Fibroblast of lung (primary cell): Measurements from ENCODE around the gene PPM1D. TPM values are rescaled to one million over a fixed set of nuclear protein-coding genes. Genes with fewer than 3 reads are reported as not detected.
"Not testable (repeated sequence)": the region's sequence is repeated elsewhere in the genome, so short reads cannot be mapped to it uniquely, and the experiment has no call there.

Experiments used
- DNase-seq, 2 donors: peaks; one replicate each; pipeline versions ENCODE4 v3.0.0 to v3.0.0-alpha.2; 2010; ENCODE audit warnings: low read depth in 2 of 2
- H2AFZ ChIP-seq: 2 replicates; pipeline ENCODE4 v1.5.1; 2012; ENCODE audit warnings: low read length, control low read depth, inconsistent platforms
- H3K27ac ChIP-seq: 2 replicates; pipeline ENCODE4 v1.5.1; 2011; ENCODE audit warnings: low read length, control low read depth; ENCODE audit not compliant: insufficient read depth
- H3K27me3 ChIP-seq: 2 replicates; pipeline ENCODE4 v1.5.1; 2011; ENCODE audit warnings: mild to moderate bottlenecking, low read length; ENCODE audit not compliant: control insufficient read depth, insufficient read depth
- H3K36me3 ChIP-seq: 2 replicates; pipeline ENCODE4 v1.5.1; 2011; ENCODE audit warnings: low read length; ENCODE audit not compliant: control insufficient read depth, insufficient read depth
- H3K4me1 ChIP-seq: 2 replicates; pipeline ENCODE4 v1.5.1; 2011; ENCODE audit warnings: low read length; ENCODE audit not compliant: control insufficient read depth, insufficient read depth; ENCODE audit errors: extremely low read depth
- H3K4me2 ChIP-seq: 2 replicates; pipeline ENCODE4 v1.5.1; 2011; ENCODE audit warnings: low read length, control low read depth; ENCODE audit not compliant: insufficient read depth; ENCODE audit errors: extremely low read depth
- H3K4me3 ChIP-seq, 4 experiments: fragments of 200-600 bp in 1 of 4; sonication (generic) in 1 of 4; replicated peaks in 1 of 4; 2 replicates each; pipeline ENCODE4 v1.5.1; 2011 to 2016; ENCODE audit warnings: low read length in 4 of 4, low read depth in 3 of 4, mild to moderate bottlenecking in 3 of 4, control low read depth in 2 of 4, inconsistent platforms in 1 of 4, mixed read lengths in 1 of 4; ENCODE audit not compliant: insufficient read depth in 1 of 4; ENCODE audit errors: control extremely low read depth in 1 of 4
- H3K79me2 ChIP-seq: 2 replicates; pipeline ENCODE4 v1.5.1; 2012; ENCODE audit warnings: mild to moderate bottlenecking, low read length, inconsistent platforms; ENCODE audit not compliant: control insufficient read depth, insufficient read depth
- H3K9ac ChIP-seq: 2 replicates; pipeline ENCODE4 v1.5.1; 2011; ENCODE audit warnings: mild to moderate bottlenecking, low read length, control low read depth; ENCODE audit not compliant: insufficient read depth
- H3K9me3 ChIP-seq: 2 replicates; pipeline ENCODE4 v1.5.1; 2012; ENCODE audit warnings: low read depth, low read length; ENCODE audit not compliant: control insufficient read depth, insufficient read depth
- H4K20me1 ChIP-seq: 2 replicates; pipeline ENCODE4 v1.5.1; 2011; ENCODE audit warnings: low read length; ENCODE audit not compliant: control insufficient read depth, insufficient read depth; ENCODE audit errors: extremely low read depth
- EZH2 ChIP-seq: IDR thresholded peaks from 2 replicates; pipeline ENCODE4 v1.5.1; 2012; ENCODE audit warnings: low read length, control low read depth, mild to moderate bottlenecking; ENCODE audit errors: missing control alignments
- polyA plus RNA-seq, 2 donors: library from polyadenylated mRNA; depleted of rRNA in 1 of 2; stranded (reverse) in 1 of 2; unstranded in 1 of 2; fragments of >200 nt; gene quantifications; 2 replicates each; pipeline ENCODE4 v1.2.1, GENCODE V29; 2011 to 2012; ENCODE audit warnings: missing spikeins in 1 of 2
- total RNA-seq: library from RNA; depleted of rRNA; stranded (reverse); fragments of >200 nt; gene quantifications from 2 replicates; pipeline ENCODE4 v1.2.1, GENCODE V29; 2014
- TF ChIP-seq, protein P1 (sequence below), 2 donors: IDR thresholded peaks in 1 of 2; conservative IDR thresholded peaks in 1 of 2; 1 replicate in 1 of 2; 2 replicates in 1 of 2; pipeline ENCODE4 v1.5.1; 2011 to 2012; ENCODE audit warnings: low read length in 2 of 2, control low read depth in 1 of 2, inconsistent platforms in 1 of 2, low read depth in 1 of 2, mild to moderate bottlenecking in 1 of 2

Gene PPM1D
- total and polyA plus RNA-seq, 2 donors (not counting 1 experiment from before 2014, with no cell fraction given), result 6.8 to 12.4 TPM

GRCh38 chr17:60601447-60602384 is 1.7 kb downstream of the PPM1D start:
- H3K79me2 ChIP-seq, result peaks cover 63% of the 10 kb centered on the region
- H3K27me3 ChIP-seq, result no peaks in the 10 kb centered on the region
- no peaks in the 10 kb centered on the region for H3K9me3 ChIP-seq
- H3K27ac ChIP-seq, result peak overlapping the region; percentile 86
- peak overlapping the region; percentile 34 for H3K9ac ChIP-seq
- no peaks in the 10 kb centered on the region for H3K4me1 ChIP-seq
- DNase-seq, result peak; percentile 68 to 91
- H2AFZ ChIP-seq, result peak overlapping the region; percentile 40
- peak overlapping the region; percentile 62 to 96 (median 88) for H3K4me3 ChIP-seq
- H3K36me3 ChIP-seq, result no peaks in the 10 kb centered on the region
- TF ChIP-seq, protein P1, sequence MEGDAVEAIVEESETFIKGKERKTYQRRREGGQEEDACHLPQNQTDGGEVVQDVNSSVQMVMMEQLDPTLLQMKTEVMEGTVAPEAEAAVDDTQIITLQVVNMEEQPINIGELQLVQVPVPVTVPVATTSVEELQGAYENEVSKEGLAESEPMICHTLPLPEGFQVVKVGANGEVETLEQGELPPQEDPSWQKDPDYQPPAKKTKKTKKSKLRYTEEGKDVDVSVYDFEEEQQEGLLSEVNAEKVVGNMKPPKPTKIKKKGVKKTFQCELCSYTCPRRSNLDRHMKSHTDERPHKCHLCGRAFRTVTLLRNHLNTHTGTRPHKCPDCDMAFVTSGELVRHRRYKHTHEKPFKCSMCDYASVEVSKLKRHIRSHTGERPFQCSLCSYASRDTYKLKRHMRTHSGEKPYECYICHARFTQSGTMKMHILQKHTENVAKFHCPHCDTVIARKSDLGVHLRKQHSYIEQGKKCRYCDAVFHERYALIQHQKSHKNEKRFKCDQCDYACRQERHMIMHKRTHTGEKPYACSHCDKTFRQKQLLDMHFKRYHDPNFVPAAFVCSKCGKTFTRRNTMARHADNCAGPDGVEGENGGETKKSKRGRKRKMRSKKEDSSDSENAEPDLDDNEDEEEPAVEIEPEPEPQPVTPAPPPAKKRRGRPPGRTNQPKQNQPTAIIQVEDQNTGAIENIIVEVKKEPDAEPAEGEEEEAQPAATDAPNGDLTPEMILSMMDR (conservative IDR thresholded peaks at IDR 0.05 in 1 of 2, IDR thresholded peaks at IDR 0.05 in 1 of 2; ENCODE audit: low read depth in 1 of 2, low read length in 2 of 2), result no peak
- no peak for TF ChIP-seq EZH2
- peak overlapping the region; percentile 68 for H3K4me2 ChIP-seq
- no peaks in the 10 kb centered on the region for H4K20me1 ChIP-seq

DNA sequence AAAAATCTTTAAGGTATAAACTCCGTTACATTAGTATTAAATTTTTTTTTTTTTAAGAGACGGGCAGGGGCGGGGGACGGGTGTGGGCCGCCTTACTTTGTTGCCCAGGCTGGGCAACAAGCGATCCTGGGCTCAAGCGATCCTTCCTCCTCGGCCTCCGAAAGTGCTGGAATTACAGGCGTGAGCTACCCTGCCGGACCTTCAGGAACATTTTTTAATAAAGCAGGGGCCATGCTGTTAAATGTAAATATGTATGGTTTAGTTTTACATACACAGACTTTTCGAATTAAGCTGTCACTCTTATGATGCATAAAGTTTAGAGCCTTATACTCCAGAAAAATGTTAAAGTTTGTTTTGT is 2.4 kb downstream of the PPM1D start:
- H3K9me3 ChIP-seq, result no peaks in the 10 kb centered on the region
- peak overlapping the region; percentile 34 for H3K9ac ChIP-seq
- no peaks in the 10 kb centered on the region for H3K4me1 ChIP-seq
- TF ChIP-seq EZH2, result no peak
- TF ChIP-seq, protein P1 (conservative IDR thresholded peaks at IDR 0.05 in 1 of 2, IDR thresholded peaks at IDR 0.05 in 1 of 2; ENCODE audit: low read depth in 1 of 2, low read length in 2 of 2), result no peak
- no peak overlapping the region for H2AFZ ChIP-seq
- peak overlapping the region; percentile 80 for H3K4me2 ChIP-seq
- no peaks in the 10 kb centered on the region for H4K20me1 ChIP-seq
- no peaks in the 10 kb centered on the region for H3K27me3 ChIP-seq
- H3K4me3 ChIP-seq, result peak overlapping the region; percentile 62 to 96 (median 88)
- DNase-seq, result no peak
- no peaks in the 10 kb centered on the region for H3K36me3 ChIP-seq
- H3K27ac ChIP-seq, result peak overlapping the region; percentile 47
- H3K79me2 ChIP-seq, result peaks cover 69% of the 10 kb centered on the region

GRCh38 chr17:60602871-60603270 is 2.9 kb downstream of the PPM1D start:
- Histone ChIP-seq H3K4me1 (no peaks in the 10 kb centered on the region), H3K27ac (no peak overlapping the region), H2AFZ (no peak overlapping the region), H3K27me3 (no peaks in the 10 kb centered on the region), H3K79me2 (peaks cover 74% of the 10 kb centered on the region), H3K9me3 (no peaks in the 10 kb centered on the region), H3K9ac (no peak overlapping the region), H4K20me1 (no peaks in the 10 kb centered on the region), H3K4me2 (peak overlapping the region; percentile 80), H3K36me3 (no peaks in the 10 kb centered on the region), H3K4me3 (peak overlapping the region; percentile 62 to 96 (median 88))
- DNase-seq, result no peak
- TF ChIP-seq, protein P1 (conservative IDR thresholded peaks at IDR 0.05 in 1 of 2, IDR thresholded peaks at IDR 0.05 in 1 of 2; ENCODE audit: low read depth in 1 of 2, low read length in 2 of 2), result no peak
- no peak for TF ChIP-seq EZH2

DNA sequence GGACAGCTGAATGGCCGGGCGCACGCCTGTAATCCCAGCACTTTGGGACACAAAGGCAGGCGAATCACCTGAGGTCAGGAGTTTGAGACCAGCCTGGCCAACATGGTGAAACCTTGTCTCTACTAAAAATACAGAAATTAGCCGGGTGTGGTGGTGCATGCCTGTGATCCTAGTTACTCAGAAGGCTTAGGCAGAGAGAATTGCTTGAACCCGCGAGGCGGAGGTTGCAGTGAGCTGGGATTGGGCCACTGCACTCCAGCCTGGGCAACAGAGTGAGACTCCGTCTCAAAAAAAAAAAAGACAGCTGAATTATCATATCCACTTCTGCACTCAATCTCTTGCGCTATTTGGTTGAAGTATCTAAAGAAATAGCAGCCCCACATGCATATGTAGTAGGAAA is 3.5 kb downstream of the PPM1D start:
- H3K9ac ChIP-seq, H3K9me3 ChIP-seq, H3K4me1 ChIP-seq, DNase-seq, H3K36me3 ChIP-seq, H3K27me3 ChIP-seq, H4K20me1 ChIP-seq, H3K27ac ChIP-seq, H2AFZ ChIP-seq: not testable (repeated sequence)
- H3K4me3 ChIP-seq, result peak overlapping the region in 2 of 4 experiments; percentile 86 to 96
- peaks cover 80% of the 10 kb centered on the region for H3K79me2 ChIP-seq
- peak overlapping the region; percentile 80 for H3K4me2 ChIP-seq
